ENCODE results near the gene PCDHA4. TPM values are rescaled to one million over a fixed set of nuclear protein-coding genes. Genes with fewer than 3 reads are reported as not detected.
"Not testable (repeated sequence)": the region's sequence is repeated elsewhere in the genome, so short reads cannot be mapped to it uniquely, and the experiment has no call there.

The PCDHA4 gene
- total RNA-seq, 1 donor from 2014 or later = 7.1 TPM

DNA sequence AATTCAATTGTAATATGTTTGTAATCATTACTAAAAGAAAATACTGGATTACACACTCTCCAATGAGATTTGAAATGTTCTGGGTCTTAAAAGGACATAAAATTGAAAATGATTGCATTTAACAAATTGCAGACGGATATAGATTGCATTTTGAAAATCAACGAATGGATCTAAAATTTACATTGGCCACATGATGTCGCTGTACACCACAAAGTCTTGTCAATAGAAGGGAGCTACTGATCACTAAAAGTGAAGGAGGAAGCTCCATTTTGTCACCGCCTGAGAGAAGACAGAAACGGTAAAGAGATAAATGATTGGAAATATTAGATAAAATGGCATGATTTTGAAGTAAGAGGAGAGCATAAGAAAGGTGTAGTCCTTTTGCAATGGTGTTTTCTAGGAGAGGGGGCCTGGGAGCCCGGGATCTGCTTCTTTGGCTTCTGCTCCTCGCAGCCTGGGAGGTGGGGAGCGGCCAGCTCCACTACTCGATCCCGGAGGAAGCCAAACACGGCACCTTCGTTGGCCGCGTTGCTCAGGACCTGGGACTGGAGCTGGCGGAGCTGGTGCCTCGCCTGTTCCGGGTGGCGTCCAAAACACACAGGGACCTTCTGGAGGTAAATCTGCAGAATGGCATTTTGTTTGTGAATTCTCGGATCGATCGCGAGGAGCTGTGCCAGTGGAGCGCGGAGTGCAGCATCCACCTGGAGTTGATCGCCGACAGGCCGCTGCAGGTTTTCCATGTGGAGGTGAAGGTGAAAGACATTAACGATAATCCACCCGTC, 20.8 kb upstream of the PCDHA4 start, which contains the start of gene PCDHA1:
Gene PCDHA1, plus strand, starts transcription at position 236 of the 782 bp plus-strand sequence.
- peak; percentile 64 for DNase-seq (ENCODE audit: low spot score)
- Mint-ChIP-seq H3K4me3 (ENCODE audit: unreplicated experiment) (no peak within 1 kb of the TSS), H3K9me3 (ENCODE audit: low read depth) (peaks cover 51% of the 10 kb centered on the region), H3K27ac (ENCODE audit: unreplicated experiment) (no peak within 1 kb of the TSS), H3K36me3 (ENCODE audit: low read depth) (peaks cover 7% of the 10 kb centered on the region), H3K4me1 (ENCODE audit: low read depth) (no peaks in the 10 kb centered on the region), H3K27me3 (ENCODE audit: low read depth) (no peaks in the 10 kb centered on the region)
- TF ChIP-seq, protein P1, sequence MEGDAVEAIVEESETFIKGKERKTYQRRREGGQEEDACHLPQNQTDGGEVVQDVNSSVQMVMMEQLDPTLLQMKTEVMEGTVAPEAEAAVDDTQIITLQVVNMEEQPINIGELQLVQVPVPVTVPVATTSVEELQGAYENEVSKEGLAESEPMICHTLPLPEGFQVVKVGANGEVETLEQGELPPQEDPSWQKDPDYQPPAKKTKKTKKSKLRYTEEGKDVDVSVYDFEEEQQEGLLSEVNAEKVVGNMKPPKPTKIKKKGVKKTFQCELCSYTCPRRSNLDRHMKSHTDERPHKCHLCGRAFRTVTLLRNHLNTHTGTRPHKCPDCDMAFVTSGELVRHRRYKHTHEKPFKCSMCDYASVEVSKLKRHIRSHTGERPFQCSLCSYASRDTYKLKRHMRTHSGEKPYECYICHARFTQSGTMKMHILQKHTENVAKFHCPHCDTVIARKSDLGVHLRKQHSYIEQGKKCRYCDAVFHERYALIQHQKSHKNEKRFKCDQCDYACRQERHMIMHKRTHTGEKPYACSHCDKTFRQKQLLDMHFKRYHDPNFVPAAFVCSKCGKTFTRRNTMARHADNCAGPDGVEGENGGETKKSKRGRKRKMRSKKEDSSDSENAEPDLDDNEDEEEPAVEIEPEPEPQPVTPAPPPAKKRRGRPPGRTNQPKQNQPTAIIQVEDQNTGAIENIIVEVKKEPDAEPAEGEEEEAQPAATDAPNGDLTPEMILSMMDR (IDR thresholded peaks at IDR 0.05) = no peak

DNA sequence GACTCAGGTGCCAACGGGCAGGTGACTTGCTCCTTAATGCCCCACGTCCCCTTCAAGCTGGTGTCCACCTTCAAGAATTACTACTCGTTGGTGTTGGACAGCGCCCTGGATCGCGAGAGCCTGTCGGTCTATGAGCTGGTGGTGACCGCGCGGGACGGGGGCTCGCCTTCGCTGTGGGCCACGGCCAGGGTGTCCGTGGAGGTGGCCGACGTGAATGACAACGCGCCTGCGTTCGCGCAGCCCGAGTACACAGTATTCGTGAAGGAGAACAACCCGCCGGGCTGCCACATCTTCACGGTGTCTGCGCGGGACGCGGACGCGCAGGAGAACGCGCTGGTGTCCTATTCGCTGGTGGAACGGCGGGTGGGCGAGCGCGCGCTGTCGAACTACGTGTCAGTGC, 19.4 kb upstream of the PCDHA4 start:
- peak; percentile 90 for DNase-seq (ENCODE audit: low spot score)
- H3K4me3 Mint-ChIP-seq (ENCODE audit: unreplicated experiment); H3K36me3 Mint-ChIP-seq (ENCODE audit: low read depth); H3K27me3 Mint-ChIP-seq (ENCODE audit: low read depth); H3K4me1 Mint-ChIP-seq (ENCODE audit: low read depth); H3K27ac Mint-ChIP-seq (ENCODE audit: unreplicated experiment): not testable (repeated sequence)
- H3K9me3 Mint-ChIP-seq (ENCODE audit: low read depth) = peaks cover 53% of the 10 kb centered on the region

DNA sequence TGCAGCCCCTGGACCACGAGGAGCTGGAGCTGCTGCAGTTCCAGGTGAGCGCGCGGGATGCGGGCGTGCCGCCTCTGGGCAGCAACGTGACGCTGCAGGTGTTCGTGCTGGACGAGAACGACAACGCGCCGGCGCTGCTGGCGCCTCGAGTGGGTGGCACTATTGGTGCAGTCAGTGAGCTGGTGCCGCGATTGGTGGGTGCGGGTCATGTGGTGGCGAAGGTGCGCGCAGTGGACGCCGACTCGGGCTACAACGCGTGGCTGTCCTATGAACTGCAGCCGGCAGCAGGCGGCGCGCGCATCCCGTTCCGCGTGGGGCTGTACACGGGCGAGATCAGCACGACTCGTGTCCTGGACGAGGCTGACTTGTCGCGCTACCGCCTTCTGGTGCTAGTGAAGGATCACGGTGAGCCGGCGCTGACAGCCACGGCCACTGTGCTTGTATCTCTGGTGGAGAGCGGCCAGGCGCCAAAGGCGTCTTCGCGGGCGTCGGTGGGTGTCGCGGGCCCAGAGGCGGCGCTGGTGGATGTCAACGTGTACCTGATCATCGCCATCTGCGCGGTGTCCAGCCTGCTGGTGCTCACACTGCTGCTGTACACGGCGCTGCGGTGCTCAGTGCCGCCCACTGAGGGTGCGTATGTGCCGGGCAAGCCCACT, 18.9 kb upstream of the PCDHA4 start:
- H3K36me3 Mint-ChIP-seq (ENCODE audit: low read depth); H3K27me3 Mint-ChIP-seq (ENCODE audit: low read depth); H3K4me3 Mint-ChIP-seq (ENCODE audit: unreplicated experiment); H3K27ac Mint-ChIP-seq (ENCODE audit: unreplicated experiment); H3K4me1 Mint-ChIP-seq (ENCODE audit: low read depth): not testable (repeated sequence)
- peak; percentile 92 for DNase-seq (ENCODE audit: low spot score)
- peaks cover 50% of the 10 kb centered on the region for H3K9me3 Mint-ChIP-seq (ENCODE audit: low read depth)

DNA sequence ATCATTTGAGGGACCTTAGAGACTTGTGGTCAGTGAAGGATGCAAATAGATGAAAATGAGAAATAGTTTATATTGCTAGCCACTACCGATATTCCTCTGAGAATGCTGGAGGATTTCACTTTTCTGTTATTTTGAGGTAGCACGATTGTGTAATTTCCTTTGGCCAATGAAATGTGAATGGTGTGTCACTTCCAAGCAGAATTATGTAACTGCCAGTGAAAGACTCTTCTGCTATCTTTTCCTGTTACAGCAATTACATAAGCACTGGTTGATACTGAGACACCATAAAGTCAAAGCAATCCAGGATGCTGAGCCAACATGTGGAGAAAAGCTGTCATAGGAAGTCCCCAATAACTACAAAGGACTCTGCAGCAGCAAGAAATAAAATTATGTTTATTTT, 15.8 kb upstream of the PCDHA4 start:
- Mint-ChIP-seq H3K27me3 (ENCODE audit: low read depth) (no peaks in the 10 kb centered on the region), H3K27ac (ENCODE audit: unreplicated experiment) (no peak overlapping the region), H3K36me3 (ENCODE audit: low read depth) (peaks cover 12% of the 10 kb centered on the region), H3K4me1 (ENCODE audit: low read depth) (no peaks in the 10 kb centered on the region), H3K9me3 (ENCODE audit: low read depth) (peaks cover 55% of the 10 kb centered on the region), H3K4me3 (ENCODE audit: unreplicated experiment) (no peak overlapping the region)
- DNase-seq (ENCODE audit: low spot score) = no peak
- TF ChIP-seq, protein P1 (IDR thresholded peaks at IDR 0.05) = no peak

DNA sequence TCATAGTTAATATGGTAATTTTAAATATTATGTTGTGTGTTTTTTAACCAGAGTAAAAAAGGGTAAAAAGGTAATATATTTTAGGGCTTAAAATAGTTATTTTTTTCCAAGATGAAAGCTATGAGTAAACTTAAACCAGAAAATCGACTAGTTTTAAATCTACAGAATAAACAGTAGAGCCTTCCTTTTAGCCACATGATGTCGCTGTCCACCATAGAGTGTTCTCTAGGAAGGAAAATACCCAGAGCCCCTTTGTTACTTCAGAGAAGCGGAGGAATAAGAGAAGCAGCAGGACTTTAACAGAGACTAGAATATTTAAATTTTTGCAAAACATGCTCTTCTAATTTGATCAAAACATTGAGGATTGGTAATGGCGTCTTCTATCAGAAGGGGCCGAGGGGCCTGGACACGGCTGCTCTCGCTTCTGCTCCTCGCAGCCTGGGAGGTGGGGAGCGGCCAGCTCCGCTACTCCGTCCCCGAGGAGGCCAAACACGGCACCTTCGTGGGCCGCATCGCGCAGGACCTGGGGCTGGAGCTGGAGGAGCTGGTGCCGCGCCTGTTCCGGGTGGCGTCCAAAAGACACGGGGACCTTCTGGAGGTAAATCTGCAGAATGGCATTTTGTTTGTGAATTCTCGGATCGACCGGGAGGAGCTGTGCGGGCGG, 12.1 kb upstream of the PCDHA4 start, which contains the start of gene PCDHA2:
Gene PCDHA2, plus strand, starts transcription at position 258 of the 664 bp plus-strand sequence.
- Mint-ChIP-seq H3K9me3 (ENCODE audit: low read depth) (peaks cover 51% of the 10 kb centered on the region), H3K36me3 (ENCODE audit: low read depth) (peaks cover 10% of the 10 kb centered on the region), H3K27ac (ENCODE audit: unreplicated experiment) (no peak within 1 kb of the TSS), H3K4me1 (ENCODE audit: low read depth) (no peaks in the 10 kb centered on the region), H3K4me3 (ENCODE audit: unreplicated experiment) (peak within 1 kb of the TSS; percentile 65), H3K27me3 (ENCODE audit: low read depth) (no peaks in the 10 kb centered on the region)
- no peak for DNase-seq (ENCODE audit: low spot score)
- TF ChIP-seq, protein P1 (IDR thresholded peaks at IDR 0.05) = no peak

DNA sequence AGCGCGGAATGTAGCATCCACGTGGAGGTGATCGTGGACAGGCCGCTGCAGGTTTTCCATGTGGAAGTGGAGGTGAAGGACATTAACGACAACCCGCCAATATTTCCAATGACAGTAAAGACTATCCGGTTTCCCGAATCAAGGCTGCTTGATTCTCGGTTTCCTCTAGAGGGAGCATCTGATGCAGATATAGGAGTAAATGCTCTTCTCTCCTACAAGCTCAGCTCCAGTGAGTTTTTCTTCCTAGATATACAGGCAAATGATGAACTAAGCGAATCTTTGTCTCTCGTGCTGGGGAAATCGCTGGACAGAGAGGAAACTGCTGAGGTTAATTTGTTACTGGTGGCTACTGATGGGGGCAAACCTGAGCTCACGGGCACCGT, 11.6 kb upstream of the PCDHA4 start:
- TF ChIP-seq, protein P1 (IDR thresholded peaks at IDR 0.05) = peak; percentile 10
- H3K4me3 Mint-ChIP-seq (ENCODE audit: unreplicated experiment) = peak overlapping the region; percentile 65
- H3K27ac Mint-ChIP-seq (ENCODE audit: unreplicated experiment) = no peak overlapping the region
- H3K27me3 Mint-ChIP-seq (ENCODE audit: low read depth) = no peaks in the 10 kb centered on the region
- peaks cover 53% of the 10 kb centered on the region for H3K9me3 Mint-ChIP-seq (ENCODE audit: low read depth)
- H3K4me1 Mint-ChIP-seq (ENCODE audit: low read depth) = no peaks in the 10 kb centered on the region
- H3K36me3 Mint-ChIP-seq (ENCODE audit: low read depth) = peaks cover 9% of the 10 kb centered on the region
- no peak for DNase-seq (ENCODE audit: low spot score)

DNA sequence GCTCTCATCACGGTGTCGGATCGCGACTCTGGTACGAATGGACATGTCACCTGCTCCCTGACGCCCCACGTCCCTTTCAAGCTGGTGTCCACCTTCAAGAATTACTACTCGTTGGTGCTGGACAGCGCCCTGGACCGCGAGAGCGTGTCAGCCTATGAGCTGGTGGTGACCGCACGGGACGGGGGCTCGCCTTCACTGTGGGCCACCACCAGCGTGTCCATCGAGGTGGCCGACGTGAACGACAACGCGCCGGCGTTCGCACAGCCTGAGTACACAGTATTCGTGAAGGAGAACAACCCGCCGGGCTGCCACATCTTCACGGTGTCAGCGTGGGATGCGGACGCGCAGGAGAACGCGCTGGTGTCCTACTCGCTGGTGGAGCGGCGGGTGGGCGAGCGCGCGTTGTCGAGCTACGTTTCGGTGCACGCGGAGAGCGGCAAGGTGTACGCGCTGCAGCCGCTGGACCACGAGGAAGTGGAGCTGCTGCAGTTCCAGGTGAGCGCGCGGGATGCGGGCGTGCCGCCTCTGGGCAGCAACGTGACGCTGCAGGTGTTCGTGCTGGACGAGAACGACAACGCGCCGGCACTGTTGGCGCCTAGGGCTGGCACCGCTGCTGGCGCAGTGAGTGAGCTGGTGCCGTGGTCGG, 10.7 kb upstream of the PCDHA4 start:
- not testable (repeated sequence) for H3K27ac Mint-ChIP-seq (ENCODE audit: unreplicated experiment); H3K27me3 Mint-ChIP-seq (ENCODE audit: low read depth); H3K36me3 Mint-ChIP-seq (ENCODE audit: low read depth); H3K4me3 Mint-ChIP-seq (ENCODE audit: unreplicated experiment); H3K4me1 Mint-ChIP-seq (ENCODE audit: low read depth)
- H3K9me3 Mint-ChIP-seq (ENCODE audit: low read depth) = peaks cover 50% of the 10 kb centered on the region
- peak; percentile 89 for DNase-seq (ENCODE audit: low spot score)
